ENCODE measurements around the gene DAZ2. TPM values are rescaled to one million over a fixed set of nuclear protein-coding genes. Genes with fewer than 3 reads are reported as not detected.

The DAZ2 gene, protein sequence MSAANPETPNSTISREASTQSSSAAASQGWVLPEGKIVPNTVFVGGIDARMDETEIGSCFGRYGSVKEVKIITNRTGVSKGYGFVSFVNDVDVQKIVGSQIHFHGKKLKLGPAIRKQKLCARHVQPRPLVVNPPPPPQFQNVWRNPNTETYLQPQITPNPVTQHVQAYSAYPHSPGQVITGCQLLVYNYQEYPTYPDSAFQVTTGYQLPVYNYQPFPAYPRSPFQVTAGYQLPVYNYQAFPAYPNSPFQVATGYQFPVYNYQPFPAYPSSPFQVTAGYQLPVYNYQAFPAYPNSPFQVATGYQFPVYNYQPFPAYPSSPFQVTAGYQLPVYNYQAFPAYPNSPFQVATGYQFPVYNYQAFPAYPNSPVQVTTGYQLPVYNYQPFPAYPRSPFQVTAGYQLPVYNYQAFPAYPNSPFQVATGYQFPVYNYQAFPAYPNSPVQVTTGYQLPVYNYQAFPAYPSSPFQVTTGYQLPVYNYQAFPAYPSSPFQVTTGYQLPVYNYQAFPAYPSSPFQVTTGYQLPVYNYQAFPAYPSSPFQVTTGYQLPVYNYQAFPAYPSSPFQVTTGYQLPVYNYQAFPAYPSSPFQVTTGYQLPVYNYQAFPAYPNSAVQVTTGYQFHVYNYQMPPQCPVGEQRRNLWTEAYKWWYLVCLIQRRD
- total RNA-seq = not detected in 2 replicates

DNA sequence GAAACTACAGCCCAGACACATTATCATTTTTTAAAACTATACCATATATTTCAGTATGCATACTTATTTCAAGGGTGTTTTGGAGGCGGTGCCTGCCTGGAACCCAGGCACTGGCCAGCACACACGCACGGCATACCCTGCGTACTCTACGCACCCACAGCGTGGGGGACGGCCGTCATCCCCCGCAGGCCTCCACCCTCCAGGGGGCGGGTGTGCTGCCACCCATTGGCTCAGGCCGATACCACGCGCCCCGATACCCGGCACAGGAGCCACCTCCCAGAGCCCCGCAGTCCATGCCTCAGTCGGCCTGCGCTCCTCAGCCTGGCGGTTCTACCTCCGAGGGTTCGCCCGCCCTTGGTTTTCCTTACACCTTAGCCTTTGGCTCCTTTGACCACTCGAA is at the start of gene DAZ2:
DAZ2 (plus strand) TSS at position 301 of the 400 bp plus-strand sequence. CDS start 208 bp downstream, outside the sequence.

DNA sequence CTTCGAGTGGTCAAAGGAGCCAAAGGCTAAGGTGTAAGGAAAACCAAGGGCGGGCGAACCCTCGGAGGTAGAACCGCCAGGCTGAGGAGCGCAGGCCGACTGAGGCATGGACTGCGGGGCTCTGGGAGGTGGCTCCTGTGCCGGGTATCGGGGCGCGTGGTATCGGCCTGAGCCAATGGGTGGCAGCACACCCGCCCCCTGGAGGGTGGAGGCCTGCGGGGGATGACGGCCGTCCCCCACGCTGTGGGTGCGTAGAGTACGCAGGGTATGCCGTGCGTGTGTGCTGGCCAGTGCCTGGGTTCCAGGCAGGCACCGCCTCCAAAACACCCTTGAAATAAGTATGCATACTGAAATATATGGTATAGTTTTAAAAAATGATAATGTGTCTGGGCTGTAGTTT is 20.4 kb upstream of the DAZ2 start, which contains the start of gene DAZ1:
DAZ1 (minus strand) TSS at position 101 of the 400 bp plus-strand sequence. CDS start 208 bp downstream, outside the sequence.

Other genes with a start within 250 kb of the DAZ2 start
- gene BPY2, start 235.3 kb upstream of the DAZ2 start, total RNA-seq = not detected in 2 replicates
- gene DAZ1, start 20.5 kb upstream of the DAZ2 start, total RNA-seq = not detected in 2 replicates

Measured in dermis lymphatic vessel endothelial cell (primary cell).